Colon (tissue), 2 donors: ENCODE measurements around the gene CD226.
"Not testable (repeated sequence)": the region's sequence is repeated elsewhere in the genome, so short reads cannot be mapped to it uniquely, and the experiment has no call there.

ENCODE experiments used
- FAIRE-seq: peaks from 2 replicates; lab custom pipeline; 2012; peaks lifted over from hg19 to GRCh38; lab: Jason Lieb, UNC
- donor health status: control.
- donor health status: control.

Gene CD226

DNA sequence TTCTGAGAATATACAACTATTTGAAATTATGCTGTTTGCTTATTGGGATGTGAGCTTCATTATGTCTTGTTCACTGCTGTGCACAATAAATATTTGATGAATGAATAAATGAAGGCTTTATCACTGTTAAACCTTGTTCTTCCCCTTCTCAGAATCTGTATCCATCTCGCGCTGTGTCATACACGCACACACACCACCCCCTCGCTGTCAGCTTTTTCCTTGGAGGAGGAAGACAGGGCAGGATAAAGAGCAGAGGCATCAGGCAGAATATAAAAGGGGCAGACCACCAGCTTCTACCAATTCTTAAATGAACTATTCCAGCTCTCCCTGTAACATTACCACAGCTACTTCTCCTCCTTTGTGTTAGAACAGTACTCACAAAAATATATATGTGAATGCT, 75.0 kb downstream of the CD226 start:
- FAIRE-seq, result no peak

DNA sequence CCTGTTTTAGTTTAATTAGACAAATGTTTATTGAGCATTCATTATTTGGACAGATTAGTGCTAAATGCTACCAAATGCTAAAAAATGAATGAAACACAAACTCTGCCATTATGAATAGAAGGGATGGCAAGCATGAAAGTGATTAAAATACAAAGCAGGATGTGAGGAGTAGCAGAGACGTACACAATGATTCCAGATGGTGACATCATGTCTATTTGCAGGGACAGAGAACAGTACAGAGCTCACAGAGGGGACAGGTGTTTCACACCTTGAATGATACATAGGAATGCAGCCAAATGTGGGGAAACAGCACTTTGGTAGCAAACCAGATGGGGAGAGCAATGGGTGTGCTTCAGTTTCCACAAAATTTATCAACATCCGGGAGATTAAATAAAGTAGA, 76.3 kb downstream of the CD226 start:
- FAIRE-seq, result no peak

DNA sequence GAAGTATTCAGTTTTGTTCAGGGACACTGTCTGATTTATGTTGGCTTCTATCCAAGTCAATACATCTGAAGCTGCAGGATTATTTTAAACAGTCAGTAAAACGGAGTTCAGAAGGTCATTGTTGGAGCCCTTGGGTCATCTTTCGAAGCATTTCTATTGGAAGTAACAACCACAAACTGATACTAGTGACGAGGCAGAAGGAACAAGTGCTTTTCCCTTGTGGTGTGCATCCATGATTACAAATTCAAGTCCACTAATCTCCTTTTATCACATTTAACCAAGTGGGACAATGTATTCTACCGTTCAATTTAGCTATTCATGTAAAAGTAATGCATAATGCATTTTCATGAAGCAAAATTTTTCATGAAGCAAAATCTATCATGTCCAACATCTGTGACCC, 76.9 kb downstream of the CD226 start:
- no peak for FAIRE-seq

DNA sequence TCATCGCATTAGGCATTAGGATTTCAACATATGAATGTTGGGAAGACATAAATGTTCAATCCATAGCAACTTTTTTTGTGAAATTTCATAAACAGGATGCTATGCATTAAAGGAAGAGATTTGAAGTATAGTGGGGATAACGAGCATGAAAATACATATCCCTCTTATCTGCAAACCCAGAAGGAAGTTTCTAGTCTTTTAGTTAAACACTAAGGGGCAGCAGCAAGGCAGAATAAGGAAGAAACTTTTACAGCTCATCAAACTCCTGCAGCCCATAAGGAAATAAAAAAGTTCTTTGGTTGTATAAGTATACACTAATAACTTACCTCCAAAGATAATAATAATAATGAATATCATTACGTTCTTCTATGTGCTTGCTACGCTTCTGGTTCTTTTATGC, 81.5 kb downstream of the CD226 start:
- FAIRE-seq, result no peak

- no peak for FAIRE-seq
Observed at GRCh38 chr18:69865776-69866175, 81.9 kb downstream of the CD226 start.

- FAIRE-seq, result not testable (repeated sequence)
Observed at GRCh38 chr18:69864802-69865201, 82.9 kb downstream of the CD226 start.

GRCh38 chr18:69858897-69859296, 88.8 kb downstream of the CD226 start:
- FAIRE-seq, result no peak

GRCh38 chr18:69854455-69854854, 93.2 kb downstream of the CD226 start:
- no peak for FAIRE-seq

- no peak for FAIRE-seq
Observed at GRCh38 chr18:69853051-69853450, 94.6 kb downstream of the CD226 start.

- no peak for FAIRE-seq
Observed at GRCh38 chr18:69845593-69846506, 101.8 kb downstream of the CD226 start.

DNA sequence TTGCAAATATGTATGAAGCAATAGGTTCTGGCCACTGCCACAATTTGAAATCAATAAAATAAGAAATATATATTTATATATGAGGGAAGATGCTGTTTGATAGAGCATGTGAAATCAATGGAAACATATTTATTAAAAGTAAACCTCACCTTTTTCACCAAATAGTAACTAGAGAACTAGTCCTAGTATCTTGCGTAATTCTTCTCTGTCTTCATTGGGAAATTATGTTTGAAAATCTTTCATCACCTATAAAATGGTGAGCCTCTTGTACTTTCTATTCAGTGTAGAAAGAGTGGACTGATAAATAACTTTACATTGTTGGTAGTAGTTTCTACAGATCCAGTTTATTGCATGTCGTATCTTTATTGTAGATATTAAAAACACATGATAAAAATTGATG, 103.0 kb downstream of the CD226 start:
- FAIRE-seq, result no peak

GRCh38 chr18:69843015-69843414, 104.7 kb downstream of the CD226 start:
- no peak for FAIRE-seq

DNA sequence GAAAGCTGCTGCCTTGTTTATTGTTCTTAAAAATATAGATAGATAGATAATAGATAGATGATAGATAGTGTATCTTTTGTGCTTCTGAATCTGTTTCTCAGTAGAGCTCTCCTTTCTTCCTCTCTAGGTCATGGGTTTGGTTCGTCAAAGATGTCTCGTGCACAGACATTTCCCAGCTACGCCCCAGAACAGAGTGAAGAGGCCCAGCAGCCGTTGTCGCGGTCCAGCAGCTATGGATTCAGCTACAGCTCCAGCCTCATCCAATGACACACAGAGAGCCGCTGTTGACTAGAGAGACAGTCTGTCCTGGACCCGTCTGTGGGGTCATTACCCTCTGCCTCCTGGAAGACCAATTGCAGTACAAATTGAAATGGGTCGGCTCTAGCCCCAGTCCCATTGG, 106.6 kb downstream of the CD226 start:
- no peak for FAIRE-seq

DNA sequence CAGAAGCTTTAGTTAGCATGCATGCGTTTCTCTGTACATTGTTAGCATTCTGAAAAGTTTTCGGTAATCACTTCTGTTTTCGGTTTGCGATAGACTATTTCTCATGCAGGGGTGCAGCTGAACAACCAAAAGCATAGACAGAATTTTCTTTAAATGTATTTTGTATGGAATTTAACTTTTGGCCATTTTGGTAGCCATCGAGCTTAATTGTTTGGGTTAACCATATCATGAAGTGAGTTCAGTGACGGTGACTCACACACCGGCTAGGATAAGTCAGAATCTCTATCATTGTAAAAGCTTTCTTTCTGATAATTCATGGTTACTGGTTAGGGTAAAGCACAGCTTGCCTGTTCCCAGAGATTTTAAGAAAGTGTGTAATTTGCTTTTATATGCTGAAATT, 107.2 kb downstream of the CD226 start:
- FAIRE-seq, result no peak

DNA sequence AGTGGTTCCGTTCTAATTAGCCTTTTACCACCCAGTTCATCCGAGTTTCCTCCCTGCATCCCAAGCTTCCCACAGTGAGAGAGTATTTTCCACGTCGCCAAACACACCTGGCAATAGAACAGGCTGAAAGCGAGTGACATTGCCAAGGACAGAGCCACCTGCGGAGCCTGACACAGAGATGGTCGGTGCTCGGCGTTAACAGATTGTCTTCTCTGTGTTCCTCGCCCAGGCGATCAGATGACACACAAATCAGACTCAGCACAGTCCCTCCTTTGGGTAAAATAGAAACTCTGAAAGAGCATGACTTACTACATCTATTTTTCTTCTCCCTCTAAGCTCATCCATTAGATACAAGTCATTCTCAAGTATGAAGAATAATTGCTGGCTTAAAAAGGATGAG, 107.7 kb downstream of the CD226 start:
- no peak for FAIRE-seq

DNA sequence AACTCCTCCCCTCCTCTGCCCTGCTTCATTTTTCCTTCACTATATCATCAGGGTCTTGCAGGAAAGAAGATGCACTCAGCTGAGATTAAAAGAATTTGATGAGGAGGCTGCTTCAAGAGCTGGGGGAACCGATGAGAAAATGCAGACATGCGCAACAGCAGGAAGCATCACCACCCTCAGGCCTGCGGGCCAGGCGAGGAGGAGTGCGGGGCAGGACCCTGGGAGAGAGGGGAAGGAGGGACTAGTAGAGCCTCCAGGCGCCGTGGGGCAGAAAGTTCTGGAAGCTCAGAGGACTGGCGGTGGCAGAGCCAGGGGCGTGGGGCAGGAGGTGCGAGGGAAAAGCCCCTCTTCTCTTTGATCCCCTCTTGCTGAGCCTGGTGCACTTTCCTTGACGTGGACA, 108.2 kb downstream of the CD226 start:
- no peak for FAIRE-seq

GRCh38 chr18:69838620-69839411, 108.9 kb downstream of the CD226 start:
- no peak for FAIRE-seq

- FAIRE-seq, result no peak
Observed at GRCh38 chr18:69838003-69838402, 109.7 kb downstream of the CD226 start.

GRCh38 chr18:69834980-69835379, 112.7 kb downstream of the CD226 start:
- not testable (repeated sequence) for FAIRE-seq

DNA sequence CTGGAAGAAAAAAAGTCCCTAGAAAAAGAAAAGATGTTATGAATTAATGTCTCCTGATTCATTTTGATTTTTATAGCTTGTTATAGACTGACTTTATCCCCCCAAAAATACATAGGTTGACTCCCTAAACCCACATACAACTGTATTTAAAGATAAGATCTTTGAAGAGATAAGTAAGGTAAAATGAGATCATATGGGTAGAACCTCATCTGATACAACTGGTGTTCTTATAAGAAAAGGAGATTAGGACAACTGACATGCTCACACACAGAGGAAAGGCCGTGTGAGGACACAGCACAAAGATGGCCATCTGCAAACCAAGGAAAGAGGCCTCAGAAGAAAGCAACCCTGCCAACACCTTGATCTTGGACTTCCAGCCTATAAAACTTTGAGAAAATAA, 117.5 kb downstream of the CD226 start:
- no peak for FAIRE-seq

- no peak for FAIRE-seq
Observed at GRCh38 chr18:69820538-69820937, 127.1 kb downstream of the CD226 start.

DNA sequence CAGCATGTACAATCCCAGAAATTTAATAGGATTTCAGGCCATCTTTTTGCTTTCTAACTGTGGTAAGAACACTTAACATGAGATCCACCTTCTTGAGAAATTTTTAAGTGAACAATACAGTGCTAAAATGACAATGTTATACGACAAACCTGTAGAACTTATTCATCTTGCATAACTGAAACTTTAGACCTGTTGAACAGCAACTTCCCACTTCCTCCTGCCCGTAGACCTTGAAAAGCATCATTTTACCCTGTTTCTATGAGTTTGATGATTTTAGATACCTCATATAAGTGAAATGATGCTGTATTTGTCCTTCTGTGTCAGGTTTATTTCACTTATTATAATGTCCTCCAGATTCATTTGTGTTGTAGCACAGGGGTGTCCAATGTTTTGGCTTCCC, 128.2 kb downstream of the CD226 start:
- no peak for FAIRE-seq

- no peak for FAIRE-seq
Observed at GRCh38 chr18:69817335-69817940, 130.2 kb downstream of the CD226 start.
